HG03439 (cell line): ENCODE data around the gene BFSP2.
"Not testable (repeated sequence)": the region's sequence is repeated elsewhere in the genome, so short reads cannot be mapped to it uniquely, and the experiment has no call there.

Experiments used
- ATAC-seq: cut with Tn5 transposase; IDR thresholded peaks from one replicate; pipeline ENCODE4 v1.9.1; 2021; ENCODE audit warnings: mild to moderate bottlenecking, moderate library complexity; ENCODE audit not compliant: unreplicated experiment

Gene BFSP2

DNA sequence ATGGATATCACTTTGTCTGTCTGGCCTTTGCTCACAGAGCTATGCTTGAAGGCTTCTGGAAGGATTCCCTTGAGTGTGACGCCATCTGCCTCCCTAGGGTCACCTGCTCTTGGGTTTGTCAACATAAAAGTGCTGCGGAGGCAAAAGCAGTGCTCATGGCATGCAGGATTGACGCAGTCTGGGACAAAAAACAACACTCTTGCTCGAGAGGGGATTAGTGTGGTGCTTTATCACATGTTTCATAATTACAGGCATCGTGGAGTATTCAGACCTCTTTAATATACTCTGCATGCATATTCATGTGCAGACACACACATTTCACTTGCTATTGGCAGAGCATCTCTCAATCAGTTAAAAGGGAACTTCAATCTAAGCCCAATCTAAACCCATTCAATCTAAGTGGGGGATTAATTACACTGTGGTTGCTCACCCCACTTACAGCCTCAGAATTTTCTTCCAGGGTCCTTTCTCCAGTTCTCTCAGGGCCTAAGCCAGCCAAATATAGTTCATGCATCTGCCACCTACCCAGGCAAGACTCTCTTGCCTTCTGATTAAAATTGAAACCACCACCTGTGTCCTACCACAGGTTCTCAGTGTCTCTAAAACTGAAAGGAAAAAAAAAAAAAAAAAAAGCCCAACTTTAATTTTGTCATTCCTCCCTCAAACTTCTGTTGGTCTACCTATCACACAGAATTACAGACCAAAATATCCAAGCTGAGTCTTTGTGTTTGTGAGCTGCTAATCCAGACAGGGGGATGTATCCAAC lies 75.6 kb downstream of the BFSP2 start:
- ATAC-seq = peak; percentile 70

DNA sequence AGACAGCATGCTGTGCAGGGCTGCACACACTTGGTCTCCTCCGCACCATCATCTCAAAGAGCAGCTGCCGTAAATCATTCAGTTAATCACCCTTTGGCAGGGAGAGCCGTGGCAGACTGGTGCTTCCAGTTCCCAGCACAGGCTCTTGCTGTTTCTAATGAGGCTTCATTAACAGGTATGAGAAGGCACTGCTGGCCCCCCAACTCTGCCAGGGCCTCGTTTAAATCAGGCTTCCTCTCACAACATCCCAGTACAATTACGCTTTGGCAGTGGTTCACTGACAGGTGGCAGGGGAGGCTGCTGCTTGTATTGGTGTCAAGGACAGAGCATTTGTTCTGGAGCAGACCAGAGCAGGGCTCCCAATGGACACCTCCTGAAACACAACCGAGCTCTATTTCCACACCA lies 77.1 kb downstream of the BFSP2 start:
- no peak for ATAC-seq

DNA sequence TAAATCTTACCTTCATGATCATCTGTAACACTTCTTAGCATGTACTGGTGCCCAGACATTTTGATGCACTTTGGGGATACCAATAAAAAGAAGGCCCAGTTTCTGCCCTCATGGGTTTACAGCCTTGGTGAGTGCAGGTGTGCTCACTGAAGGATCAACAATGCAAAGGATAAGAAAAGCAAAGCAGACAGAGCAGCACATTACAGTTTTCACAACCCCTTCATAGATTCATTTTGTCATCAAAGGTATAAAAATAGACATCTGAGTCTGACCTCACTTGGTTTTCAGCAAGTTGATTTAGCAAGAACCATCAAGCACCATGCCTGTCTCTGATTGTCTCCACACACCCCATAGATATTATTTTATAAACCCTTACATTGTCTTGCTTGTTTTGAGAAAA lies 77.6 kb downstream of the BFSP2 start:
- ATAC-seq = peak; percentile 36

DNA sequence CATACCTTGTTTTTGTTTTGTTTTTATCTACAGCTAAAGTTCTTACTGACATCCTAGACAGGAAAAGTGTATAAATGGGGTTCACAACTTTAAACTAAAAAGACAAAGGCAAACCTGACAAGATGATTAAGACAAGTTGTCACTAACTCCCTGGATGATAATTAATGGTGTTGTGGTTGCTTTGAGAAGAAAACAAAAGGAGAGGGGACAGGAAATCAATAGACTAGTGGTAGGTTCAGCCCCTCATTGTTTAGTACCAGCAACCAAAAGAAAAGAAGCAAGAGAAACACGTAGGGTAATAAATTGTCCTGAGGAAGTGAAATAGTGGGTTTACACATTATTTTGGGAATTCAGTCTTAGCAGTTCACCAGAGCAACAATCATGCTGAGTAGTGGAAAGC lies 78.8 kb downstream of the BFSP2 start:
- ATAC-seq = no peak

DNA sequence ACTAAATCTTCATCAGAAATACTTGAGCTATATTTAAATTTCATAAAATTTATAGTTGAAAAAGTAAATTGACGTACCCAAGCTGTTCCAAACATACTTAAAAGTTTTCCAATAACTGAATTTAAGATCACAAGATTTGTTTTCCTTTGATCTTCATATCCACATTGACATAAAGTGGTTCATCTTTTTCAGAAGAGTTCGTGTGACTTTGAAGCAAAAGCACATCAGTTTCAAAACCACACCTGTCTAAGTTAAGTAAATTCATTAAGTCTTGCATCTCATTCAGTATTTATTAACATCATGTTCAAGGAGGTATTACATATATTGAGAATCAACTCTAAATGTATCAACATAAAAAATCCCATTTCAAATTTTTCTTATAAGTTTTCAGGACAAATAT lies 79.5 kb downstream of the BFSP2 start:
- ATAC-seq = no peak

DNA sequence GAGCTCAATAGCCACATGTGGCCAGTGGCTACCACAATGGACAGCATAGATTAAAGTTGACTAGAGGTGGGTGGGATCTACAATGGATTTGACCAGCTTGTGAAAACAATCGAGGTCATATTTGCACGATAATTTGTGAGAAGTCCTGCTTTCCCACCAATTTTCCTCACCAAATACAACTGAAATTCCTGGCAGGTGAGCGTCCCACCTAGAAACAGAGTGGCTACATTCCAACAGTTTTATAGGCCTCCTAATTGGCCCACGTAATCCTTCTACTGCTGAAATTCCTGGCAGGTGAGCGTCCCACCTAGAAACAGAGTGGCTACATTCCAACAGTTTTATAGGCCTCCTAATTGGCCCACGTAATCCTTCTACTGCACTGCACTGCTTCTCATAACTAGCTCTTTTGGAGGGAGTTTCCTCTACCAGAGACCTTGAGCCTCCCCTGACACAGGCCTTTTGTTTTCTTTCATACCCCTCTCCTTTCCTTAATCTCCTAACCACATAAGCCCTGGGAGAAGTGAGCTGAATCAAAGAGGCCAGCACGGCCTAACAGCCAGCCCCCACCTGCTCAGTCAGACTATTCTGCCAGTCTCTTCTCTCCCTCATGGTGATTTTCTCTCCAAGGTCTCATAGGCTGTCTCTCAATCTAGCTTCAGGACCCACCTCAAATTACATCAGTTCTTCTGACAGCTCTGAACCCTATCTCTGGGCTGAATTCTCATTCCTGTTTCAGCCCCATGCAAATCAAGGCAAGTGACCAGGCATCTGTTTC lies 80.2 kb downstream of the BFSP2 start:
- ATAC-seq = peak; percentile 53

DNA sequence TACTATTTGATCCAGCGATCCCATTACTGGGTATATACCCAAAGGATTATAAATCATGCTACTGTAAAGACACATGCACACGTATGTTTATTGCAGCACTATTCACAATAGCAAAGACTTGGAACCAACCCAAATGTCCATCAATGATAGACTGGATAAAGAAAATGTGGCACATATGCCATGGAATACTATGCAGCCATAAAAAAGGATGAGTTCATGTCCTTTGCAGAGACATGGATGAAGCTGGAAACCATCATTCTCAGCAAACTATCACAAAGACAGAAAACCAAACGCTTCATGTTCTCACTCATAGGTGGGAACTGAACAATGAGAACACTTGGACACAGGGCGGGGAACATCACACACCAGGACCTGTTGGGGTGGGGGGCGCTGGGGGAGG lies 82.6 kb downstream of the BFSP2 start:
- not testable (repeated sequence) for ATAC-seq

DNA sequence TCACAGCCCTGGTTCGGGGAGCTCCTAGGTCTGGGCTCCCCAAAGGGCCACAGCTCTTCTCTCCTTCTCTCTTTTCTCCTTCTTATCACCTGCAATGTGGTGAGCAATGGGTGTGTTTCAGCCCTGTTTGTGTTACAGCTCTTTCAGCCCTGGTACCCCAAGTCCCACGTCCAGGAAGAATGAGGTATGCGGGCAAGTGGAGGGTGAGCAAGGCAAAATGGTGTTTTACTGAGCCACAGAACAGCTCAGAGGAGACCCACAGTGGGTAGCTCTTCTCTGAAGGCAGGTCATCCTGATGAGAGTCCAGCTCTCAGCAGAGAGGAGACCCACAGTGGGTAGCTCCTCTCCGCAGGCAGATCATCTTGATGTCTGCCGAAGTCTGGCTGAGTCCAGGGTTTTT lies 86.8 kb downstream of the BFSP2 start:
- ATAC-seq = no peak

DNA sequence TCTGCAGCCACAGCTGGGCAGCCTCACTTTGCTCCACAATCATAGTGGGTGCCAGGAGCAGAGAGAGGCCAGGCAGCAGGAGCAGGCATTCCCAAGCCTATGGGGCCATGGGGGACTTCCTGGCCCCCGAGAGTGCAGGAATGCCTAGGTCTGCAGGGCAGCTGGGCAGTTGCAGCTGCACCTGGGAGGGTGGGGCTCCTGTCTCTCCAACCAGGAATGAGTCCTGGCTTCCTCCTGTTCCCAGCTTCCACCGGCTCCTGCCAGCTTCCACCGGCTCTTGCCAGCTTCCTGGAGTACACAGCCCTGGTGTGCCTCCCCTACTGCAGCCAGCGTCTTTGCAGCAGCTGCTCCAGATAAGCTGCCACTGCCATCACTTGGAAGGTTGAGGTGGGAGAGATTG lies 87.3 kb downstream of the BFSP2 start:
- ATAC-seq = no peak

DNA sequence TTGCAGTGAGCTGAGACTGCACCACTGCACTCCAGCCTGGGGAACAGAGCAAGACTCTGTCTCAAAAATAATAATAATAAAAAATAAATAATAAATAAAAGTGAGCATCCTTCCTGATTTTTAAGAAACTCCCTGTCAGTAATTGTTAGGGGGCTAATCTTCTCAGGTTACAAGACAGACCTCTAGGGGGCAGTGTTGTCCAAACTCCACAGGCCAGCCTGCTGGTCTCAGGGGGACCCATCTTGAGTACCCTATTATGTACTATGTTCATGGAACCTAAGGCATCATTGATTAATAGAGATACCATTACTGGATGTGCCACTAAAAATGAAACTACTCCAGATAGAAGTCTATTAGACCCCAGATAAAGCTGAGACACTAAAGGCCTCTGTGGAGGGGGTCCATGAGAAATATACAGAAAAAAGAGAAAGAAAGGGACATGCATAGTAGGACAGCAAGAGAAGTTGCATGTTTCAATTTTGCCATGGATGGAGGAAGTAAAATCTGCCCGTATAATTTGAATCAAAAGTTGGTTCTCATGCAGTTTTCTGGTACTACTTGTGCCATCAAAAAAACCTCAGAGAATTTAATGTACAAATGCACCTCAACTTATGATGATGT lies 88.2 kb downstream of the BFSP2 start:
- no peak for ATAC-seq

DNA sequence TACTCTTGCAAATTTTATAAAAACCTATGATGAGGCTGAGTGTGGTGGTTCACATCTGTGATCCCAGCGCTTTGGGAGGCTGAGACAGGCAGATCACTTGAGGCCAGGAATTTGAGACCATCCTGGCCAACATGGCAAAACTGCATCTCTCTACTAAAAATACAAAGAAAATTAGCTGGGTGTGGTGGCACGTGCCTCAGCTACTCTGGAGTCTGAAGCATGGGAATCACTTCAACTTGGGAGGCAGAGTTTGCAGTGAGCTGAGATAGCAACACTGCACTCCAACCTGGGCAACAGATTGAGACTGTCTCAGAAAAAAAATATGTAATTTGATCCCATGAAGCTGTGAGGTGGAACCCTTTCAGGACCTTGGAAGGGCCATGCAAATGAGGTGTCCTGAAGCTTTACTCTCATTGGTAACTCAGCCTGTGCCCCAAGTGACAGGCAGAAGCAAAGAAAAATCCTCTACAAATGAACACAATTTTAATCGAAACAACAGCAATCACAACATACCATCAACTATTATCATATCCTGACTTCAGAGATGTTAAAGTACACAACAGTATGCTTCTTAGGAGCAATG lies 89.0 kb downstream of the BFSP2 start:
- ATAC-seq = no peak

DNA sequence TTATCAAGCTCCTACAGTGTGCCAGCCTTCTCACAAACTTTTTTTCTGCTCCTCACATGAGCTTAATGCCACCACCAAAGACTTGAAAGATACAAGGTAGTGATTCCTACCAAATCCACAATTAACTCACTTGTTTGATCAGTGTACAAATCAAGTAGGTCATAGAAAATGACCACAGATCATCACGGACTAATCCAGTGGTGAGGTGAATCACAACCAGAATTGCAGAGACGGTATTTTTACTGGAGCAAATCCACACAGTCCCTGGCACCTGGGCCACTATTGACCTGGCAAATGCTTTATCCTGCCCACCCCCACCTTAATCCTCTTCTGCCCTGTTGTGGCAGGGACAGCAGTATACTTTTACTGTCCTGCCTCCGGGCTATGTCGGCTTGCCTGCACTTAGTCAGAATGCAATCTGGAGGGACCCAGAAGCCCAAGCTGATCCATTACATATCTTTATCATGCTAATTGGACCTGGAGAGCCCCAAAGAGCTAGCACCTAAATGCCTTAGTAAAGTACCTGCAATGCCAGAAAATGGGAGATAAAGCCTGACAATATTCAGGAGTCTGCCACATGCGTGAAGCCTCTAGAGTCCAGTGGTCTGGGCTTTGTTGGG lies 89.7 kb downstream of the BFSP2 start:
- no peak for ATAC-seq

DNA sequence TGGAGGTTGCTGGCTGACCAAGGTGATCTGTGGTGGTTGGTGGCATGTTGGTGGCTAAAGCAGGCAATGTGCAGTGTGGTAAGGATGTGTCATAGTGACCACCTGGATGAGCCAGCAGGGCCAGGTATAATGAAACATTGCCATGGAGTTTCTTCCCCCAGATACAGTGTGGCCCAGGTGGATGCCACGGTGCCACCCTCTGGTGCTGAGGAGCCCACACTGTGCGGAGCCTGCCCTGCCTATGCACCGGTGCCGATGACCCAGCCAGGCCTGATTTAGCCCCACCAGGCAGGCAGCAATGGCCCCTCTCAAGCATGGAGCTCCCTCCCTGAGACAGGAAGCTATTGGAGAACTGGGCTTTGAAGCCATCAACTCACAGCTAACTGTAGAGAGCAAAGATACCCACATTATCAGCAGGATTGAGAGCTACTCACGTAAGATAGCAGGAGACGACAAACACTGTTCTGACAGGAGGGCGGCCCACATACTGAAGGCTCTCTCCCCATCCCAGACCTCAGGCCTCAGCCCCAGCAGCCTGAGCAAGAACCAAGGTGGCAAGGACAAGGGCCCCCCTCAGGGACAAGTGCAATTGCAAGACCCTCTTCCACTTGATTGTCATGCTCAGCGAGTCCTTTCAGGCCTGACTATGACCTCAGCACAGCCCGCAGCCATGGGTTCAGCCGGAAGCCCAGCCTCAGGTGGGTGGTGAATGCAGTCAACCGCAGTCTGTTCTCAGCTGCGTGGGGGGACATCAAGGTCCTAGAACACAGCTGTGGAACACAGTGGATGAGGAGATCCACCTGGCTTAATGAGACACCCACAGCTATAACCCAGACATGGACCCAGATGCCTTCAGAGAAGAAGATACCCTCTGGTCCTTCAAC lies 90.9 kb downstream of the BFSP2 start:
- peak; percentile 87 for ATAC-seq

DNA sequence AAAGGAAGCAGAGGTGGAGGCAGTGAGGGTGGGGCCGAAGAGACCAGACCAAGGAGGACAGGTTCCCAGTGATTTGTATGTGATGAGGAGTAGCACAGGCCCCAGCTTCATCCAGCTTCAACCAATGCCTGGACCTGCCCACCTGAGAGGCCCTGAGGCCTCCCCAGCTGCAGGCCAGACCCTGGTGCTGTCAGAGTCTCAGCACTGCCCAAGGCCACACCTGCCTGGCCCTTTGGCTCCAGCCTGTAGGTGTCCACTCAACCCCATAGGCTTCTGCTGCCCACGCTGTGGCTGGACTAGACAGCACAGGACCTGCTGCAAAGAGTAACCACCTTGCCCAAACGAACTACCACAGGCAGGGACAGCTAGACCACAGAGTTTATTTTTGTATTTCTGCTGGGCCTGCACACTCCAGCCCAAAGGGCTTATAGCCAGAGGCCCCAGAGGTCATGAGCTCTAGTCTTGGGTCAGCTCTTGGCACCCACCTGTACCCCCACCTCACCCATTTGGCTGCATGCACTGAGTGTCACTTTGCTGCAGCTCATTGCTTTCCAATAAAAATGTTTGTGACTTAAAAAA lies 91.7 kb downstream of the BFSP2 start:
- peak; percentile 28 for ATAC-seq

DNA sequence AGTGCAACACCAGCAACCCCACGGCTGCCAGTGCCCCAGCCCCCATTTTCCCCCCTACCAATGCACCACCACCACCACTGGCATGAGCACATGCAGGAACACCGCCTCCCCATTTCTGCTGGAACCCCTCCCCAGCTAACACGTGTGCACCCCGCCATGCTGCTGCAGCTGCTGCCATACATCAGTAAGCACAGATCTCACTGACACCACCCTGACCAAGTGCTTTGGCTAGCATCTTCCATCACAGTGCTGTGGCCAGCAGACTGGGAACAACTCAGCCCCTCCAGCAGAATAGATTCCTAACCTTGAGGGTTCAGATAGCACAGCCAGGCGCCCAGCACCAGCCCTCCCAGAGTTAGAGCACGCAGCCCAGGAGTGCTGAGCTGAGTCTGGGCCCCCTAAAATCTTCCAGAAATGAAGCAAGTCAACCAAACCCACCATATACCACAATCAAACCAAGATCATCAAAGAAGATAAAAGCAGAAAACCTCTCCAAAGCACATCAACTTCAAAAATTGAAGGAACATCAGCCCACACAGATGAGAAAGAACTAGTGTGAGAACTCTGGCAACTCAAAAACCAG lies 92.4 kb downstream of the BFSP2 start:
- ATAC-seq = no peak

DNA sequence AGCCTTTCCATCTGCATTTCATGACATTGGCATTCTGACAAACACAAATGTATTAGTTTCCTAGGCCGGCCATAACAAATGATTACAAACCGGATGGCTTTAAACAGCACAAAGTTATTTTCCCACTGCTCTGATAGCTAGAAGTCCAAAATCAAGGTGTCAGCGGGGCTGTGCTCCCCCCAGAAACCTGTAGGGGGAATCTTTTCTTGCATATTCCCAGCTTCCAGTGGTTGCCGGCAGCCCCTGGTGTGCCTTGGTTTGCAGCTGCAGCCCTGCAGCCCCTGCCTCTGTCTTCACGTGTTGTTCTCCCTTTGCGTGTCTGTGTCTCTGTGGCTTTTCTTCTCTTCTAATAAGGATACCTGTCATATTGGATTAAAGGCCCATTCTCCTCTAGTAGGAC lies 94.6 kb downstream of the BFSP2 start:
- no peak for ATAC-seq

DNA sequence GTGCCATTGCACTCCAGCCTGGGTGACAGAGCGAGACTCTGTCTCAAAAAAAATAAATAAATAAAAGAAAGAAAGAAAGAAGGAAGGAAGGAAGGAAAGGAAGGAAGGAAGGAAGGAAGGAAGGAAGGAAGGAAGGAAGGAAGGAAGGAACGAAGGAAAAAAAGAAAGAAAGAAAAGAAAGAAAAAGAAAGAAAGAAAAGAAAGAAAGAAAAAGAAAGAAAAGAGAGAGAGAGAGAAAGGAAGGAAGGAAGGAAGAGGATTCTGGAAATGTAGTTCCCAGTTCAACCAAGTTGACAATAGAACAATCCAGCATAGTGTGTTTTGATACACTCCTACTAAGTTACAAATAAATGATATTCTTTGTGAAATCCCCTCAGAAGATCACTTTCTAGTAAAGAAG lies 102.7 kb downstream of the BFSP2 start:
- not testable (repeated sequence) for ATAC-seq

DNA sequence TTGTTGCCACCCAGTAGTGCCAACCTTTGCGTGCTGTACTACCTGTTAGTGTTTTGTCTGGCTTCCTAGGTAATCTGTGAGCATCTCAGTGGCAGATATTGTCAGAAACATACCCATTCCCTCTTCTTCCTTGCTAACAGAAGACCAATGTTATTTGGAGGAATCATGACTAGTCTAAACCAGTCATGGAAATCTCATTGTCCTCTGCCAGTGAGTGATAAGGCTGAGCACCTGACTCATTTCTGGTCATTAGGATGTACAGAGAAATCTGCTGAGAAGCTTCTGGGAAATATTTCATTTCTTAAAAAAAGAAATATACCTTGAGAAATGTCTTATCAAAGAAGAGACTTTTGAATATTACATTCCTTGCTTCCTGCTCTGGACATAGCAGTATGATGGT lies 103.6 kb downstream of the BFSP2 start:
- ATAC-seq = no peak

DNA sequence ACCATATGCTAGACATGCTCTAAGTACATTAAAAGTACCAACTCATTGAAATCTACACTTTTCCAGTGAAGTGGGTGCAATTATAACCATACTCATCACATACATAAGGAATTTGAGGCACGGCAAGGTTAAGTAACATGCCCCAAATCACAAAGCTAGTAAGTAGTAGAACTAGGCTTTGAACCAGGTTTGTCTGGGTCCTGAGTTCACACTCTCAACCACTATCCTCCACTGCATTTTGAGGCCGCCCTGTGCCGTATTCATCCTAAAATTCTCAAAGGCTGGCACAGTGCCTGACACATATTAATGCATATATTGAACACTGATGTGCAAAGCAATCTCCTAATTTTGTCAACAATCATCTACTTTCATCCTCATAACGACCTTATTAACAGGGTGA lies 104.9 kb downstream of the BFSP2 start:
- no peak for ATAC-seq
